NAMALWA (cell line): ENCODE measurements around the gene ADARB2.
A peak's percentile ranks its signal among the peaks of the same experiment; 100 is the strongest.

Source experiments
- DNase-seq: peaks from one replicate; pipeline ENCODE4 v3.0.0-alpha.2; 2015; ENCODE audit warnings: low spot score

ADARB2 gene

GRCh38 chr10:1491901-1492300 lies 245.4 kb downstream of the ADARB2 start:
- DNase-seq = no peak

- DNase-seq = peak; percentile 65
Observed at GRCh38 chr10:1489801-1490200, 247.5 kb downstream of the ADARB2 start.

GRCh38 chr10:1488970-1489548 lies 248.3 kb downstream of the ADARB2 start:
- peak; percentile 97 for DNase-seq

- no peak for DNase-seq
Observed at GRCh38 chr10:1486841-1487687, 250.3 kb downstream of the ADARB2 start.

GRCh38 chr10:1485357-1485756 lies 252.0 kb downstream of the ADARB2 start:
- no peak for DNase-seq

- no peak for DNase-seq
Observed at GRCh38 chr10:1483826-1484225, 253.5 kb downstream of the ADARB2 start.

- no peak for DNase-seq
Observed at GRCh38 chr10:1483246-1483645, 254.1 kb downstream of the ADARB2 start.

GRCh38 chr10:1477578-1477977 lies 259.7 kb downstream of the ADARB2 start:
- DNase-seq = no peak

- DNase-seq = no peak
Observed at GRCh38 chr10:1476455-1476803, 260.9 kb downstream of the ADARB2 start.

- DNase-seq = no peak
Observed at GRCh38 chr10:1475771-1476454, 261.4 kb downstream of the ADARB2 start.

- no peak for DNase-seq
Observed at GRCh38 chr10:1475098-1475591, 262.2 kb downstream of the ADARB2 start.

GRCh38 chr10:1474376-1475097 lies 262.8 kb downstream of the ADARB2 start:
- no peak for DNase-seq

GRCh38 chr10:1473874-1474273 lies 263.5 kb downstream of the ADARB2 start:
- no peak for DNase-seq

- no peak for DNase-seq
Observed at GRCh38 chr10:1472178-1472958, 265.0 kb downstream of the ADARB2 start.

GRCh38 chr10:1468811-1469210 lies 268.5 kb downstream of the ADARB2 start:
- DNase-seq = no peak

GRCh38 chr10:1467334-1468076 lies 269.8 kb downstream of the ADARB2 start:
- DNase-seq = no peak

- no peak for DNase-seq
Observed at GRCh38 chr10:1465993-1466764, 271.1 kb downstream of the ADARB2 start.

- DNase-seq = peak; percentile 53
Observed at GRCh38 chr10:1465418-1465911, 271.9 kb downstream of the ADARB2 start.

GRCh38 chr10:1464881-1465417 lies 272.4 kb downstream of the ADARB2 start:
- no peak for DNase-seq
